Measurements from ENCODE around the gene TAS2R40.

- no peak for TF ChIP-seq EZH2 (IDR thresholded peaks at IDR 0.05; ENCODE audit: borderline replicate concordance, insufficient read depth, low read length, poor library complexity, severe bottlenecking)
- TF ChIP-seq CTCF (IDR thresholded peaks at IDR 0.05; ENCODE audit: poor library complexity, severe bottlenecking): no peak
- TF ChIP-seq EP300 (conservative IDR thresholded peaks at IDR 0.05; ENCODE audit: poor library complexity, severe bottlenecking): no peak
Observed at GRCh38 chr7:143222782-143223181, 945 bp downstream of the TAS2R40 start.
